HepG2 (cell line): ENCODE measurements around the gene CHN2. TPM values are rescaled to one million over a fixed set of nuclear protein-coding genes. Genes with fewer than 3 reads are reported as not detected.

ENCODE experiments used
- CBX5 ChIP-seq: sonication (generic); formaldehyde crosslinking; IDR thresholded peaks from 2 replicates; pipeline ENCODE4 v1.4.0; 2020; ENCODE audit warnings: missing genetic modification reagents, borderline replicate concordance
- EED ChIP-seq: sonication (generic); formaldehyde crosslinking; IDR thresholded peaks from 2 replicates; pipeline ENCODE4 v1.5.0; 2020; ENCODE audit warnings: mild to moderate bottlenecking, missing genetic modification reagents
- ELF1 ChIP-seq: sonication (generic); formaldehyde crosslinking; IDR thresholded peaks from 2 replicates; pipeline ENCODE4 v1.4.0; 2020; ENCODE audit warnings: missing genetic modification reagents
- ELF4 ChIP-seq: sonication (generic); formaldehyde crosslinking; IDR thresholded peaks from 2 replicates; pipeline ENCODE4 v1.5.0; 2020; ENCODE audit warnings: missing genetic modification reagents, mild to moderate bottlenecking, moderate library complexity, borderline replicate concordance
- ETV6 ChIP-seq: sonication (generic); formaldehyde crosslinking; conservative IDR thresholded peaks from 2 replicates; pipeline ENCODE4 v1.4.0; 2020; ENCODE audit warnings: missing genetic modification reagents
- KDM4B ChIP-seq: sonication (generic); formaldehyde crosslinking; IDR thresholded peaks from 2 replicates; pipeline ENCODE4 v1.4.0; 2020; ENCODE audit warnings: missing genetic modification reagents
- KDM6A ChIP-seq: IDR thresholded peaks from 2 replicates; pipeline ENCODE4 v1.6.1; 2016; ENCODE audit warnings: low read depth
- SALL1 ChIP-seq: sonication (generic); formaldehyde crosslinking; IDR thresholded peaks from 2 replicates; pipeline ENCODE4 v1.8.0; 2022; ENCODE audit warnings: mild to moderate bottlenecking, missing genetic modification reagents
- SP4 ChIP-seq: sonication (generic); formaldehyde crosslinking; IDR thresholded peaks from 2 replicates; pipeline ENCODE4 v1.8.1; 2023; ENCODE audit warnings: mild to moderate bottlenecking, missing genetic modification reagents
- TBX3 ChIP-seq: fragments of 450-650 bp; IDR thresholded peaks from 2 replicates; pipeline ENCODE4 v1.6.1; 2017; ENCODE audit warnings: antibody characterized with exemption, mild to moderate bottlenecking, inconsistent platforms, borderline replicate concordance
- TEF ChIP-seq: sonication (generic); formaldehyde crosslinking; IDR thresholded peaks from 2 replicates; pipeline ENCODE4 v1.5.0; 2020; ENCODE audit warnings: missing genetic modification reagents
- TFE3 ChIP-seq: IDR thresholded peaks from 2 replicates; pipeline ENCODE4 v1.6.1; 2016
- ZNF276 ChIP-seq: sonication (generic); formaldehyde crosslinking; IDR thresholded peaks from 2 replicates; pipeline ENCODE4 v1.4.0; 2020; ENCODE audit warnings: mild to moderate bottlenecking, low read depth, missing genetic modification reagents
- ZNF333 ChIP-seq: sonication (generic); formaldehyde crosslinking; IDR thresholded peaks from 2 replicates; pipeline ENCODE4 v1.4.0; 2020; ENCODE audit warnings: mild to moderate bottlenecking, missing genetic modification reagents, borderline replicate concordance
- ZNF512B ChIP-seq: sonication (generic); formaldehyde crosslinking; IDR thresholded peaks from 2 replicates; pipeline ENCODE4 v1.5.1; 2020; ENCODE audit warnings: missing genetic modification reagents, mild to moderate bottlenecking, borderline replicate concordance
- ZNF678 ChIP-seq: sonication (generic); formaldehyde crosslinking; IDR thresholded peaks from 2 replicates; pipeline ENCODE4 v1.4.0; 2020; ENCODE audit warnings: mild to moderate bottlenecking, missing genetic modification reagents
- ZSCAN25 ChIP-seq: sonication (generic); formaldehyde crosslinking; IDR thresholded peaks from 2 replicates; pipeline ENCODE4 v1.8.0; 2022; ENCODE audit warnings: mild to moderate bottlenecking, missing genetic modification reagents
- polyA plus RNA-seq, 8 experiments: library from polyadenylated mRNA; depleted of rRNA in 3 of 8; stranded (reverse) in 7 of 8; unstranded in 1 of 8; fragments of >200 nt; fragmentation: Illumina TruSeq in 4 of 8; extraction: Trizol in 4 of 8; gene quantifications; 2 replicates each; pipeline versions ENCODE4 v1.2.1 to v1.2.3, GENCODE V29; 2011 to 2016; ENCODE audit warnings: low read depth in 4 of 8, missing spikeins in 1 of 8, mixed read lengths in 1 of 8; ENCODE audit not compliant: insufficient read depth in 1 of 8
- total RNA-seq, 5 experiments: library from RNA; depleted of rRNA; stranded (reverse); fragments of >200 nt; fragmentation: Illumina TruSeq; extraction: Trizol; gene quantifications; 2 replicates each; pipeline ENCODE4 v1.2.3, GENCODE V29; 2016; ENCODE audit warnings: low read depth in 1 of 5
- TF ChIP-seq, protein P1 (sequence below): IDR thresholded peaks from 2 replicates; pipeline ENCODE4 v1.4.0; 2020; ENCODE audit warnings: mild to moderate bottlenecking, missing genetic modification reagents
- TF ChIP-seq, protein P2 (sequence below): IDR thresholded peaks from 2 replicates; pipeline ENCODE4 v1.6.1; 2016; ENCODE audit warnings: low read depth

CHN2 gene
- total and polyA plus RNA-seq, 2 of the 13 experiments (the other 11 are each of a cell fraction or from before 2014, with no cell fraction given): 23.5 to 30.5 TPM

DNA sequence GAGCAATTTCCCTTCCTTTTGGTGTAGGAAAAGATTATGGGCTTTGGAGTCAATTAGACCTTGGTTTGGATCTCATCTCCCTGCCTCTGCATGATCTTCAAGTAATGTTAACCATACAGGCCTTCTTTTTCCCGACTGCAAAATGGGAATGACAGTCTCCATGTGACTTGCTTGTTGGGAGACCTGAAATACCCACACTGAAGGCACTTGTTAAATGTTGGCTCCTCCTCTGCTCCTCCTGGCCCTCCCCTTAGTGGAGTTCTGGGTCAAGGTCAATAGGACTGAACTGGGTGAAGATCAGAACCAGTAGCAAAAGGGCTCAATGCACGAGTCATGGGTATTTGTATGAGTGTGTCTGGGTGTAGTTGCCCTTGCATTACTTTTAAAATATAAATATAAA is 189.7 kb downstream of the CHN2 start (continued):
- TF ChIP-seq ZSCAN25: no peak
- no peak for TF ChIP-seq TEF (CRISPR knock-in tag)
- TF ChIP-seq ELF1 (CRISPR knock-in tag): no peak
- TF ChIP-seq ZNF678 (CRISPR knock-in tag): no peak
- no peak for TF ChIP-seq ZNF512B (CRISPR knock-in tag)
- TF ChIP-seq EED (CRISPR knock-in tag): no peak
- no peak for TF ChIP-seq ZNF333 (CRISPR knock-in tag)
- TF ChIP-seq KDM4B (CRISPR knock-in tag): no peak
- TF ChIP-seq ELF4 (CRISPR knock-in tag): no peak
- no peak for TF ChIP-seq CBX5 (CRISPR knock-in tag)
- no peak for TF ChIP-seq TBX3
- TF ChIP-seq, protein P1, sequence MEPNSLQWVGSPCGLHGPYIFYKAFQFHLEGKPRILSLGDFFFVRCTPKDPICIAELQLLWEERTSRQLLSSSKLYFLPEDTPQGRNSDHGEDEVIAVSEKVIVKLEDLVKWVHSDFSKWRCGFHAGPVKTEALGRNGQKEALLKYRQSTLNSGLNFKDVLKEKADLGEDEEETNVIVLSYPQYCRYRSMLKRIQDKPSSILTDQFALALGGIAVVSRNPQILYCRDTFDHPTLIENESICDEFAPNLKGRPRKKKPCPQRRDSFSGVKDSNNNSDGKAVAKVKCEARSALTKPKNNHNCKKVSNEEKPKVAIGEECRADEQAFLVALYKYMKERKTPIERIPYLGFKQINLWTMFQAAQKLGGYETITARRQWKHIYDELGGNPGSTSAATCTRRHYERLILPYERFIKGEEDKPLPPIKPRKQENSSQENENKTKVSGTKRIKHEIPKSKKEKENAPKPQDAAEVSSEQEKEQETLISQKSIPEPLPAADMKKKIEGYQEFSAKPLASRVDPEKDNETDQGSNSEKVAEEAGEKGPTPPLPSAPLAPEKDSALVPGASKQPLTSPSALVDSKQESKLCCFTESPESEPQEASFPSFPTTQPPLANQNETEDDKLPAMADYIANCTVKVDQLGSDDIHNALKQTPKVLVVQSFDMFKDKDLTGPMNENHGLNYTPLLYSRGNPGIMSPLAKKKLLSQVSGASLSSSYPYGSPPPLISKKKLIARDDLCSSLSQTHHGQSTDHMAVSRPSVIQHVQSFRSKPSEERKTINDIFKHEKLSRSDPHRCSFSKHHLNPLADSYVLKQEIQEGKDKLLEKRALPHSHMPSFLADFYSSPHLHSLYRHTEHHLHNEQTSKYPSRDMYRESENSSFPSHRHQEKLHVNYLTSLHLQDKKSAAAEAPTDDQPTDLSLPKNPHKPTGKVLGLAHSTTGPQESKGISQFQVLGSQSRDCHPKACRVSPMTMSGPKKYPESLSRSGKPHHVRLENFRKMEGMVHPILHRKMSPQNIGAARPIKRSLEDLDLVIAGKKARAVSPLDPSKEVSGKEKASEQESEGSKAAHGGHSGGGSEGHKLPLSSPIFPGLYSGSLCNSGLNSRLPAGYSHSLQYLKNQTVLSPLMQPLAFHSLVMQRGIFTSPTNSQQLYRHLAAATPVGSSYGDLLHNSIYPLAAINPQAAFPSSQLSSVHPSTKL (CRISPR knock-in tag): peak; percentile 60
- TF ChIP-seq, protein P2, sequence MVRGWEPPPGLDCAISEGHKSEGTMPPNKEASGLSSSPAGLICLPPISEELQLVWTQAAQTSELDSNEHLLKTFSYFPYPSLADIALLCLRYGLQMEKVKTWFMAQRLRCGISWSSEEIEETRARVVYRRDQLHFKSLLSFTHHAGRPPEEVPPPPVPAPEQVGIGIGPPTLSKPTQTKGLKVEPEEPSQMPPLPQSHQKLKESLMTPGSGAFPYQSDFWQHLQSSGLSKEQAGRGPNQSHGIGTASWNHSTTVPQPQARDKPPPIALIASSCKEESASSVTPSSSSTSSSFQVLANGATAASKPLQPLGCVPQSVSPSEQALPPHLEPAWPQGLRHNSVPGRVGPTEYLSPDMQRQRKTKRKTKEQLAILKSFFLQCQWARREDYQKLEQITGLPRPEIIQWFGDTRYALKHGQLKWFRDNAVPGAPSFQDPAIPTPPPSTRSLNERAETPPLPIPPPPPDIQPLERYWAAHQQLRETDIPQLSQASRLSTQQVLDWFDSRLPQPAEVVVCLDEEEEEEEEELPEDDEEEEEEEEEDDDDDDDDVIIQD (CRISPR knock-in tag): peak; percentile 48; the same call in 1 of the 2 replicates
- TF ChIP-seq SP4 (CRISPR knock-in tag): no peak
- TF ChIP-seq ZNF276 (CRISPR knock-in tag): no peak
- TF ChIP-seq ETV6 (CRISPR knock-in tag): no peak
- TF ChIP-seq SALL1: 0 out of 2 replicates have a peak, but pooled peaks have one; percentile 18
- no peak for TF ChIP-seq TFE3 (CRISPR knock-in tag)
- TF ChIP-seq KDM6A (CRISPR knock-in tag): no peak
